SIG-M5 treated with dmso at 0.1 percent for 504 hours (cell line): ENCODE data around the gene GPR141.
"Not testable (repeated sequence)": the region's sequence is repeated elsewhere in the genome, so short reads cannot be mapped to it uniquely, and the experiment has no call there.

Source experiments
- DNase-seq: peaks from one replicate; lab custom pipeline; 2025; ENCODE audit not compliant: unreplicated experiment; lab: John Stamatoyannopoulos, UW

The GPR141 gene

GRCh38 chr7:37686556-37687345 lies 3.2 kb downstream of the GPR141 start:
- no peak for DNase-seq

DNA sequence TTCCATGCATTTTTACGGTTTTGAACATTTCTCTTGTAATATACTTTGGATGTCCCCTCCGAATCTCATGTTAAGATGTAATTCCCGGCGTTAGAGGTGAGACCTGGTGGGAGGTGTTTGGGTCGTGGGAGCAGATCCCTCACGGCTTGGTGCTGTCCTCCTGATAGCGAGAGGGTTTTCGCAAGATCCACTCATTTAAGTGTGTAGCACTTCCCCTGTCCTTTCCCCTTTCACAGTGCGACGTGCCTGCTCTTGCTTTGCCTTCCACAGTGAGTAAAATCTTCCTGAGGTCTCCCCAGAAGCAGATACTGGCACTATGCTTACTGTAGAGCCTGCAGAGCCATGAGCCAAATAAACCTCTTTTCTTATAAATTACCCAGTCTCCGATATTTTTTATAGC lies 6.6 kb downstream of the GPR141 start:
- DNase-seq, result peak; percentile 68

GRCh38 chr7:37694208-37695094 lies 10.9 kb downstream of the GPR141 start:
- DNase-seq, result peak; percentile 95

DNA sequence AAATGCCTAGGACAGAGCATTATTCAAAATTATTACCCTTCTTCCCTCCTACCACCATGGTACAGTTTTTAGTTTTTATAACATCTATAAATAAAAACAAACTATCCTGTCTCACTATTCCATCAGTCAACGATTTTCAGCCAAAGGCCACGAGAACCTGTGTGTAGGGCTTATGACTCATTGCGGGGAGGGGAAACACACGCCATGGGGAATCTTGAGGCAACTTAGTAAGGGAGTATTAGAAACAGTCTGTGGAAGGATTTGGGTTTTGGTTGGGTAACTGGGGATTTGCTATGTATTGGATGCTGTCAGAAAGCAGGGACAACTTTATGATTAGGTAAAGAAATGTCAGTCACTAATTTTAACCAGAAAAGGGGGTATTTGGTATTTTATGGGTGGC lies 14.7 kb downstream of the GPR141 start:
- peak; percentile 57 for DNase-seq

GRCh38 chr7:37698782-37699181 lies 15.2 kb downstream of the GPR141 start:
- DNase-seq, result no peak

DNA sequence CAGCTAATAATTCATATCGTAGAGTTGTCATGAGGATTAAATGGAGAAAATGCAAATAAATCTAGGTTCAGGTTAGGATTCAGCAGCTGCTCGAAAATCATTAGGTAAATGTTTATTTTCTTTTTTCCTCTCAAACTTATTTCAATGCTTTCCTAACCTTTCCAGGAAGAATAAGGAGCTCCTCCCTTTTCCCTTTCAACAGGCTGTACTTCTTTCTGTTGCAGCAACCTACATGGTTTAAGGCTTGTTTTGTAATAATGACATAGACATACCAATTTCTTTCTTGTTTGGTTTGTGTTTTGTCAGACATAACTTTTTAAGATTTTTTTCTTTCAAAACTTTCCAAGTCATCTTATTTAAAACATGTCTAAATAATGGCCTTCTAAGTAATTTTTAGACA lies 18.2 kb downstream of the GPR141 start:
- DNase-seq, result peak; percentile 16

- DNase-seq, result no peak
Observed at GRCh38 chr7:37703361-37703760, 19.8 kb downstream of the GPR141 start.

DNA sequence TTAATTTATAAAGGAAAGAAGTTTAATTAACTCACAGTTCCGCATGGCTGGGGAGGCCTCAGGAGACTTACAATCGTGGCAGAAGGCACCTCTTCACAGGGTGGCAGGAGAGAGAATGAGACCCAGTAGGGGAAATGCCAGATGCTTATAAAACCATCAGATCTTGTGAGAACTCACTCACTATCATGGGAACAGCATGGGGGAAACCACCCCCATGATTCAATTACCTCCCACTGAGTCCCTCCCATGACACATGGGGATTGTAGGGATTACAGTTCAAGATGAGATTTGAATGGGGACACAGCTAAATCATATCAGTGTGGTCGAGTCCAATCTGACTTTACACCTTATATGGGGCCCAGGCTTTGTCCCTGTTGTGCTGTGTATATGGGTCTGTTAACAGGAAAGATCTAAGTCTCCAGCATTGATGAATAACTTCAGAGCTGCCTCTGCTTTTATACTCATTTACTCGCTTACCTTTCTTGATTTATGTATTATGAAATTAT lies 20.8 kb downstream of the GPR141 start:
- not testable (repeated sequence) for DNase-seq

GRCh38 chr7:37705976-37706375 lies 22.4 kb downstream of the GPR141 start:
- DNase-seq, result no peak

- no peak for DNase-seq
Observed at GRCh38 chr7:37706804-37707203, 23.2 kb downstream of the GPR141 start.

DNA sequence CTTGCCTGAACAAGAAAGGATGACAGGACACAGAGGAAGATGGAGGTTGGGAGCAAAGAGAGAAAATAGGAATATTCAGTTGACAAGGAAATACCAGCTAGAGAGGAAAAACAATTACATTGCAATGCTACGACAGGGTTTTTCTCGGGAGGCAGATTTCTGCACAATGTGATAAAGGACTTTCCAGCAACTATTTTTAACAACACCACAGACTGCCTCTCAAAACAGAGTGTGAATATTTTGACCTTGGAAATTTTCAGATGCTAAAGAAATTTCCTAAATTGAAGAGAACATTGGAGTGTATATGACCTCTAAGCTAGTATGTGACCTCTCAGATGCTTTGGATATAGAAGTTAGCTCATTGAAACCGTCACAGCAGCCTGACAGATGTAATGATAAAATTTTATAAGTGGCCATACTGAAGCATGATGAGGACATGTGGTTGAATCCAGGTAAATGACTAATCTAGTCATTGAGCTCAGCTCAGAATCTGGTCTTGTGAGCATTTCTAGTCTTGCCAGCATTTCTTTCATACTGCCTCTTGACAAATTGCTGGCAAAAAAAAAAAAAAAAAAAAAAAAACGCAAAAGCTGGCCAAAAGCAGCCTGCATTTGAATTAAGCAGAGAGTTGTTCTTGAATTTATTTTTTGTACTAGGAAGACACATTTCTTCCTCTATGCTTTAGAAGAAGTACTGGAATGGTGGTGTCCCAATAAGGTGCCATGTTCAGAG lies 24.4 kb downstream of the GPR141 start:
- no peak for DNase-seq

GRCh38 chr7:37709631-37710509 lies 26.3 kb downstream of the GPR141 start:
- DNase-seq, result no peak

- no peak for DNase-seq
Observed at GRCh38 chr7:37713613-37714012, 30.0 kb downstream of the GPR141 start.

DNA sequence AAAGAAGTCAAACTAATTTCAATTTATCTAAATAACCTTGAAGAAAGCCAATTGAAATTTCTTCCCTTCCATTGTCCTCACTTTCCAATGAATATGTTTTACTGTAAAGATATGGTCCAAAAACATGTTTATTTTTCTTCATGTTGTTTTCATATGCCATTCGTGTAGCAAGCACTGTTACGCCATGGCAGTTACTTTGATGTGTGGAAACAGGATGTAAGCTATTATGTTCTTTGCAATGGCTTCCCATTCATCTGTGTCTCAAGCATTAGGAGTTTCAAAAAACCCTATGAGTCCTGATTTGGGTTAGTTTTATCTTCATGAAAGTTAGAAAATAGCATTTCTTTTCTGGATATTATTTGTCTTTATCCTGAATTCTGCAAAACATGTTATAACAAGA lies 31.0 kb downstream of the GPR141 start:
- peak; percentile 52 for DNase-seq

DNA sequence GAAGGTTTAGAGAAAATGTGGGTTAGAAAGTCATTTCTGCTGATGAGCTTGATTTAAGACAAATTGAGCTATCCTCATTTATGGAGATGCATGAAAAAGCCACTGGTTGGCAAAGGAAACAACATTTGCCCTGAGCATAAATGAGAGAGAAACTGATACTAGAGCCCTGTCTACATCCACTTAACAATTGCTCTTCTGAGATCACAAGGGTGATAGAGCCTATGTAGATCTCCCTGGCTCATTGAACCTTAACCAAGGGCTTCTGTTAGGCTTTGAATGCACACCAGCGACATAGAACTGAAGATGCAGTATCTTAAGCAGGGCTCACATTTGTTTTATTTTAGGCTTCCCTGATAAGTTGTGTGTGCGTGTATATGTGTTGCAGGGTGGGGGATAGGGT lies 35.0 kb downstream of the GPR141 start:
- no peak for DNase-seq

- no peak for DNase-seq
Observed at GRCh38 chr7:37719077-37719476, 35.5 kb downstream of the GPR141 start.

DNA sequence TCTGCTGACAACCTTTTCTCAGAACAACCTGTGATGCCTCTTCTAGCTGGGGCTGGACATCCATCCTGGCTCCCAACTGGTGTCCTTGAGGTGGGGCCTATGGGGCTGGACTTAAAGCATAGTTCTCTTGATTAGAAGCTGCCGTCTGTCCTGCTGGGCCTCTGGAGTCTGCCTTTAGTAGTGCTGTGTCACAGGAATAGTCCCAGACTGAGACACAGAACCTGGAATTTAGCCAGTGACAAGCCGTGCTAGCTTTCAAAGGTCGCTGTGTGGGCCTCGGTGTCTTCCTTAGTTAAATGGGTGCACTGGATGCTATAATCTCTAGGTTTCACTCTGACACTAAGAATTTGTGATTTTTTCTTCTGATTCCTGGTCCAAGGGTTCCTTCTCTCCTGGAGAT lies 41.2 kb downstream of the GPR141 start:
- no peak for DNase-seq

GRCh38 chr7:37726016-37726415 lies 42.5 kb downstream of the GPR141 start:
- DNase-seq, result no peak

- DNase-seq, result peak; percentile 48
Observed at GRCh38 chr7:37728747-37729146, 45.2 kb downstream of the GPR141 start.

DNA sequence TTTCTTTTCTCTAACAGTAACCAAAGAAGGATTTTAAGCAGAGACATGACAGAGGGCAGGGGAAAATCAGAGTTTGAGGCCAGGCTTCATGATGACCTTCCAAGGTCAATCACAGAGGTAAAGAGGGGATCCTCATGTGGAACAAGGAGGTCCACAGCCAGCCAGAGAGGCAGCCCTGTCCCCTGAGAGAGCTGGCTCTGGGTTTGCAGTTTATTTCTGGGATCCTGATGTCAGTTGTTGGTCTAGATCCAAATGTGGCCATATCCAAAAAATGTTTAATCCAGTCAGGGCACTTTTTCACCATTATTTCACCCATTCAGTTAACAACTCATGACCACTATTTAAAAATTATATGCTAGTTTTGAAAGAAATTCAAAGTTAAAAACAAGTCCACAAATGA lies 45.6 kb downstream of the GPR141 start:
- no peak for DNase-seq
